Anterior cingulate cortex (tissue), 58 donors: ENCODE measurements around the gene CPNE6.

Experiments used
- DNase-seq, 58 donors: peaks; one replicate each; lab custom pipeline; 2025; lab: John Stamatoyannopoulos, UW

CPNE6 gene

GRCh38 chr14:24122416-24122815, 51.1 kb downstream of the CPNE6 start:
- no peak for DNase-seq

- DNase-seq = no peak
Observed at GRCh38 chr14:24122898-24123297, 51.5 kb downstream of the CPNE6 start.

GRCh38 chr14:24123424-24124417, 52.4 kb downstream of the CPNE6 start:
- no peak for DNase-seq

GRCh38 chr14:24126939-24127338, 55.6 kb downstream of the CPNE6 start:
- no peak for DNase-seq

GRCh38 chr14:24127673-24128072, 56.3 kb downstream of the CPNE6 start:
- no peak for DNase-seq
